Measurements from ENCODE around the gene RELB. TPM values are rescaled to one million over a fixed set of nuclear protein-coding genes. Genes with fewer than 3 reads are reported as not detected.

The RELB gene
- total RNA-seq (2022; extraction: Qiagen RNA extraction; ENCODE audit: low read depth): 20.7 to 43.3 TPM (median 37.9 TPM) in 5 replicates

GRCh38 chr19:45001087-45001739, at the start of gene RELB:
TSS of gene RELB (plus strand) at chr19:45001464. CDS start at chr19:45001580, 116 bp downstream.

GRCh38 chr19:44954649-44955504, 46.4 kb upstream of the RELB start, which contains the start of gene CLPTM1:
TSS of gene CLPTM1 (plus strand) at chr19:44955380. CDS start at chr19:44955396, 16 bp downstream.

GRCh38 chr19:45038931-45039893, 37.9 kb downstream of the RELB start, which contains the start of gene CLASRP:
TSS of gene CLASRP (plus strand) at chr19:45039045. CDS start at chr19:45040213, 1,168 bp downstream.

GRCh38 chr19:45076029-45076850, 75.0 kb downstream of the RELB start, which contains the start of gene ZNF296:
TSS of gene ZNF296 (minus strand) at chr19:45076478. CDS start at chr19:45076373, 105 bp downstream.

DNA sequence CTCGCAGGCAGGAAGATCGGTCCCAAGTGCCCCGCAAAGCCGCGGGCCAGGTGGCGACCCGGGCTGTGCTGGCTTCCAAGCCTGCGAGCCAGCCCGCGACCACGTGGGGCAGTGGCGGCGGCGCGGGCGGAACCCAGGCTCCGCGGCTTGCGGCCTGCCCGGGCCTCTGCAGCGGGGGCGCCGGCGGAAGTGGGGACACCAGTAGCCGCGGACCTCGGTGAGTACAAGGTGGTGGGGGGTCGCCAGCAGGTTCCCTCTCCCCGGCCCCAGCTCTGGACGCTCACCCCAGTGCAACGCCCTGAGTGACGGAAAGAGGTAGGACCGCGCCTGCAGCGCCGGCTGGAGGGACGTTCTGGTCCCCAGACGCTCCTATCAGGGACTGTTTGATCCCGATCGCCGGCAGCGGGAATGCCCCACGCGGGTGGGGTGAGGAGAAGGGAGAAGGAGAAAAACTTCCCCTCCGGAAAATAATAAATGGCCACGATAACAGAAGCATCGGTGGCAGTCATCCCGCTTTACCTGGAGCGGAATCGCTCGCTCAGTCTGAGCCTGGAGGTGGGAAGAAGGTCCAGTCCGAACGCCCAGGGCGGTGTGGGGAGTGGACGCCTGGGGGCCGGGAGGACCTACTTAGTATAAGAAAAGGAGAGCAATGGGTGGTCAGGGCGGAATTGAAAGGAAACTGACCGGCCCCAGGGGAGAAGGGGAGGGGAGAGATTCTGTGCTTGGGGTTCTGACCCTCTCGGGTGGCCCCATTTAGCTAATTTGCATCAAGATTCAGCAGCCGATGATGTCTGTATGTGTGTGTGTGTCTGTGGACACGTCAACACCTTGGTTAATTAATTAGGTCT, 78.0 kb downstream of the RELB start, which contains the start of gene GEMIN7:
TSS of gene GEMIN7 (plus strand) at position 198 of the 848 bp plus-strand sequence. CDS start 10,855 bp downstream, outside the sequence.

Other genes with a start within 250 kb of the RELB start
- gene CBLC, start 223.6 kb upstream of the RELB start, total RNA-seq (2022; extraction: Qiagen RNA extraction; ENCODE audit: low read depth): not detected in 5 replicates
- gene BCAM, start 192.4 kb upstream of the RELB start, total RNA-seq (2022; extraction: Qiagen RNA extraction; ENCODE audit: low read depth): 64.5 to 83.6 TPM (median 79.2 TPM) in 5 replicates
- gene NECTIN2, start 155.2 kb upstream of the RELB start, total RNA-seq (2022; extraction: Qiagen RNA extraction; ENCODE audit: low read depth): 66.5 to 83.2 TPM (median 79.6 TPM) in 5 replicates
- 187 to 262 TPM (median 238 TPM) in 5 replicates for gene TOMM40, start 110.2 kb upstream of the RELB start, total RNA-seq (2022; extraction: Qiagen RNA extraction; ENCODE audit: low read depth)
- 13.6 to 18.6 TPM (median 13.8 TPM) in 5 replicates for gene APOE, start 95.7 kb upstream of the RELB start, total RNA-seq (2022; extraction: Qiagen RNA extraction; ENCODE audit: low read depth)
- gene APOC1, start 86.9 kb upstream of the RELB start, total RNA-seq (2022; extraction: Qiagen RNA extraction; ENCODE audit: low read depth): 111 to 136 TPM (median 124 TPM) in 5 replicates
- not detected in 5 replicates for gene APOC4, start 59.2 kb upstream of the RELB start, total RNA-seq (2022; extraction: Qiagen RNA extraction; ENCODE audit: low read depth)
- 0.24 TPM in 1 of 5 replicates, not detected in the others for gene APOC2, start 55.4 kb upstream of the RELB start, total RNA-seq (2022; extraction: Qiagen RNA extraction; ENCODE audit: low read depth)
- gene CLPTM1, start 46.1 kb upstream of the RELB start, total RNA-seq (2022; extraction: Qiagen RNA extraction; ENCODE audit: low read depth): 130 to 177 TPM (median 172 TPM) in 5 replicates
- 55.4 to 67.9 TPM (median 63.9 TPM) in 5 replicates for gene CLASRP, start 37.6 kb downstream of the RELB start, total RNA-seq (2022; extraction: Qiagen RNA extraction; ENCODE audit: low read depth)
- 8.9 to 14.9 TPM (median 12.3 TPM) in 5 replicates for gene ZNF296, start 75.0 kb downstream of the RELB start, total RNA-seq (2022; extraction: Qiagen RNA extraction; ENCODE audit: low read depth)
- 90.6 to 105 TPM (median 94.4 TPM) in 5 replicates for gene GEMIN7, start 77.8 kb downstream of the RELB start, total RNA-seq (2022; extraction: Qiagen RNA extraction; ENCODE audit: low read depth)
- 23.0 to 34.7 TPM (median 34.0 TPM) in 5 replicates for gene PPP1R37, start 91.7 kb downstream of the RELB start, total RNA-seq (2022; extraction: Qiagen RNA extraction; ENCODE audit: low read depth)
- gene NKPD1, start 159.5 kb downstream of the RELB start, total RNA-seq (2022; extraction: Qiagen RNA extraction; ENCODE audit: low read depth): 0.17 to 0.34 TPM (median 0.28 TPM) in 5 replicates
- gene TRAPPC6A, start 176.8 kb downstream of the RELB start, total RNA-seq (2022; extraction: Qiagen RNA extraction; ENCODE audit: low read depth): 39.1 to 47.2 TPM (median 42.7 TPM) in 5 replicates
- gene BLOC1S3, start 177.3 kb downstream of the RELB start, total RNA-seq (2022; extraction: Qiagen RNA extraction; ENCODE audit: low read depth): 14.5 to 19.8 TPM (median 17.6 TPM) in 5 replicates
- gene EXOC3L2, start 243.9 kb downstream of the RELB start, total RNA-seq (2022; extraction: Qiagen RNA extraction; ENCODE audit: low read depth): 1.2 to 2.3 TPM (median 1.7 TPM) in 5 replicates
- gene MARK4, start 249.8 kb downstream of the RELB start, total RNA-seq (2022; extraction: Qiagen RNA extraction; ENCODE audit: low read depth): 6.5 to 9.8 TPM (median 7.1 TPM) in 5 replicates